ENCODE measurements around the gene PNMA1. TPM values are rescaled to one million over a fixed set of nuclear protein-coding genes. Genes with fewer than 3 reads are reported as not detected.

PNMA1 gene
- total and polyA plus RNA-seq, 12 donors: 14.4 to 74.6 (median 31.9) TPM

- intact Hi-C loops (cut with DNase I): no loop called here
- H3K27ac ChIP-seq: peak overlapping the region in 4 of 5 donors; percentile 64 to 99 (median 86)
- H3K4me1 ChIP-seq (replicated peaks in 1 of 2): peaks cover 64 to 97% of the 10 kb centered on the region in 2 donors
- H3K9me3 ChIP-seq (replicated peaks in 1 of 3): no peaks in the 10 kb centered on the region
- H3K36me3 ChIP-seq (replicated peaks in 1 of 2): no peaks in the 10 kb centered on the region
- H3K4me3 ChIP-seq: no peak overlapping the region
- 39 to 56% (median 42%) methylated on average over 6 to 7 of the region's 7 CpGs for WGBS, 4 donors
- H3K27me3 ChIP-seq: no peaks in the 10 kb centered on the region
- TF ChIP-seq, protein P1, sequence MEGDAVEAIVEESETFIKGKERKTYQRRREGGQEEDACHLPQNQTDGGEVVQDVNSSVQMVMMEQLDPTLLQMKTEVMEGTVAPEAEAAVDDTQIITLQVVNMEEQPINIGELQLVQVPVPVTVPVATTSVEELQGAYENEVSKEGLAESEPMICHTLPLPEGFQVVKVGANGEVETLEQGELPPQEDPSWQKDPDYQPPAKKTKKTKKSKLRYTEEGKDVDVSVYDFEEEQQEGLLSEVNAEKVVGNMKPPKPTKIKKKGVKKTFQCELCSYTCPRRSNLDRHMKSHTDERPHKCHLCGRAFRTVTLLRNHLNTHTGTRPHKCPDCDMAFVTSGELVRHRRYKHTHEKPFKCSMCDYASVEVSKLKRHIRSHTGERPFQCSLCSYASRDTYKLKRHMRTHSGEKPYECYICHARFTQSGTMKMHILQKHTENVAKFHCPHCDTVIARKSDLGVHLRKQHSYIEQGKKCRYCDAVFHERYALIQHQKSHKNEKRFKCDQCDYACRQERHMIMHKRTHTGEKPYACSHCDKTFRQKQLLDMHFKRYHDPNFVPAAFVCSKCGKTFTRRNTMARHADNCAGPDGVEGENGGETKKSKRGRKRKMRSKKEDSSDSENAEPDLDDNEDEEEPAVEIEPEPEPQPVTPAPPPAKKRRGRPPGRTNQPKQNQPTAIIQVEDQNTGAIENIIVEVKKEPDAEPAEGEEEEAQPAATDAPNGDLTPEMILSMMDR (IDR thresholded peaks at IDR 0.05): peak in 5 of 6 experiments; percentile 24 to 43 (median 32)
- no peak for TF ChIP-seq POLR2A (IDR thresholded peaks at IDR 0.05)
- peak; percentile 67 to 92 (median 89) for DNase-seq
These were observed 38.3 kb upstream of the PNMA1 start for GRCh38 chr14:73752297-73752992.

DNA sequence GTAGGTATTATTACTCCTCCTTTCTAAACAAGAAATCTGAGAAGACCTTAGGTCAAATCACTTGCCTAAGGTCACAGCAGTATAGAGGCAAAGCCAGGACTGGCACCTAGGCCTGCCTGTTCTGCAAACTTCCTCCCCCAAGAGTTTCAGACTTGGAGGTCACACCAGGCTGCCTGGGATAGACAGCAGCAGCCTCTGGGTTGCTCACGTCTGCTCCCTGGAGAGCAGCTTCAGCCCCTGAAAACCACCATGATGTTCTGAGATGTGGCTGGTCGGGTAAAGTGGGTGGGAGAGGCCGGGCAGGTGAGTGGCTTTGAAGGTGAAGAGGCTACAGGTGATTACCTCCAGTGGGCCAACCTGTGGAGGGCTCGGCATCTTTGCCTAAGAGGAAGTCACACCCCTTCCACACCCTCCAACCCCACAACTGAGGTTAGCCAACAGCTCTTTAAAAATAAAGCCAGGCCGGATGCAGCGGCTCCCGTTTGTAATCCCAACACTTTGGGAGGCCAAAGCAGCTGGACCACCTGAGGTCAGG lies 37.0 kb upstream of the PNMA1 start:
- peak overlapping the region in 3 of 5 donors; percentile 47 to 99 (median 90) for H3K27ac ChIP-seq
- intact Hi-C loops (cut with DNase I): no loop called here
- H3K4me3 ChIP-seq: no peak overlapping the region
- H3K27me3 ChIP-seq: no peaks in the 10 kb centered on the region
- DNase-seq: no peak
- no peaks in the 10 kb centered on the region for H3K36me3 ChIP-seq (replicated peaks in 1 of 2)
- TF ChIP-seq, protein P1 (IDR thresholded peaks at IDR 0.05): no peak
- no peaks in the 10 kb centered on the region for H3K9me3 ChIP-seq (replicated peaks in 1 of 3)
- H3K4me1 ChIP-seq (replicated peaks in 1 of 2): peaks cover 63 to 97% of the 10 kb centered on the region in 2 donors
- WGBS, 4 donors: 60 to 75% (median 71%) methylated on average over 4 to 7 of the region's 7 CpGs

DNA sequence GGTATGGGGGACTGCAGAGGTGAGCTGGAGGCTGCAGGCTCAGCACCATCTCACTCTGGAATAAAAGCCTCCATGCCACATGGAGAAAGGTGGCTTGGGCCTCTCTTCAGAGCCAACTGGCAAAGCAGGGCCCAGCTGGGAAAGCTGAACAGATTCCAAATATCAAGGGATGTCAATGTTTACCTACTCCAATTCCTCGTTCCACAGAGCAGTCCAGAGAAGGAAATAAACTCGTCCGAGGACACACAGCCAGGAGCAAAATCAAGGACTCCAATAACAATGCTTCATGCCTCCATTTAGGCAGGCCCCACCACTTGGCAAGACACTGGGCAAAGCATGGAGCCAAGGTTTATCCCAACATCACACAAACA lies 36.3 kb upstream of the PNMA1 start:
- H3K4me3 ChIP-seq: no peak overlapping the region
- H3K27me3 ChIP-seq: no peaks in the 10 kb centered on the region
- no peaks in the 10 kb centered on the region for H3K36me3 ChIP-seq (replicated peaks in 1 of 2)
- intact Hi-C loops (cut with DNase I): no loop called here
- H3K27ac ChIP-seq: peak overlapping the region in 3 of 5 donors; percentile 19 to 90 (median 47)
- no peaks in the 10 kb centered on the region for H3K9me3 ChIP-seq (replicated peaks in 1 of 3)
- DNase-seq: no peak
- WGBS, 4 donors: 46 to 65% (median 52%) methylated on average over 3 of the region's 3 CpGs
- TF ChIP-seq, protein P1 (IDR thresholded peaks at IDR 0.05): no peak
- no peak for TF ChIP-seq POLR2A (IDR thresholded peaks at IDR 0.05)
- H3K4me1 ChIP-seq (replicated peaks in 1 of 2): peaks cover 65 to 97% of the 10 kb centered on the region in 2 donors

GRCh38 chr14:73749706-73750530 lies 35.7 kb upstream of the PNMA1 start:
- TF ChIP-seq POLR2A (IDR thresholded peaks at IDR 0.05): no peak
- TF ChIP-seq, protein P1 (IDR thresholded peaks at IDR 0.05): no peak
- Histone ChIP-seq H3K4me3 (no peak overlapping the region), H3K9me3 (replicated peaks in 1 of 3) (no peaks in the 10 kb centered on the region), H3K27ac (peak overlapping the region in 3 of 5 donors; percentile 19 to 90 (median 47)), H3K36me3 (replicated peaks in 1 of 2) (no peaks in the 10 kb centered on the region), H3K27me3 (no peaks in the 10 kb centered on the region), H3K4me1 (replicated peaks in 1 of 2) (peaks cover 61 to 97% of the 10 kb centered on the region in 2 donors)
- peak in 1 of 7 donors; percentile 8 for DNase-seq
- intact Hi-C loops (cut with DNase I): loop anchor here in 1 of 2 donors (10.0 kb wide), 1 partner anchor 55 kb away; no protein-coding TSS in a partner anchor
- WGBS, 4 donors: 69 to 78% (median 74%) methylated on average over 11 of the region's 11 CpGs
